HT-29 (cell line): ENCODE results near the gene ACE. TPM values are rescaled to one million over a fixed set of nuclear protein-coding genes. Genes with fewer than 3 reads are reported as not detected.

ENCODE experiments used
- DNase-seq: peaks from one replicate; pipeline ENCODE4 v3.0.0-alpha.2; 2015; ENCODE audit warnings: low spot score
- total RNA-seq: library from RNA; depleted of rRNA; stranded (reverse); fragments of >200 nt; shearing (Covaris generic); gene quantifications from 2 replicates; pipeline ENCODE4 v1.2.3, GENCODE V29; 2014; rRNA removed

Gene ACE
- total RNA-seq, 1 experiment from 2014 or later, result 3.1 TPM

DNA sequence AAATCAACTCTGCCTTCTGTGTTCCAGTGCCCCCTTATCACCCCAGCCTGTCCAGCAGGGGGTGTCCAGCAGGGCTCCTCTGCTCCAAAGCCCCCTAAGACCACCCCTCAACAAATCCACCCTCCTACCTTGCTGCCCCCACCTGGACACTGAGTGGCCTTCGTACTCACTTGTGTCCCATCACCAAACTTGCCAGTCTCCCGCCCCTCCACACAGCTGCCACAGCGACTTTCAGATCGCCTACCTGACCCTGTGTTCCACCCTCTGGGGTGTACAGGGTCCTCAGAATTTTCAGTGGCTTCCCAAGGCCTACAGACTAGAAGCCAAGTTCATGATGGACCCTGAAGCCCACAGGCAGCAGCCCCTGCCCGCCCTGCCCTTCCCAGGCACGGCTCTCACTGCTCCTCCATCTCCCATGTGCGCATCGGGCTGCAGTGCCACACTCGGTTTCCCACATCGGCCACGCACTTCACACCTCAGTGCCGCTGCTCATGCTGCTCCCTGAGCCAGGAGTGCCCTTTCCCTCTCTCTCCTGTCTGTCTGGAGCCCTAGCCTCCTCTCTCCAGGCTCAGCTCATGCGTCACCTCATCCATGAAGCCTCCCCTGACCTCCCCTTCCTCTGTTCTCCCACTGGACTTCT lies 58.1 kb downstream of the ACE start:
- no peak for DNase-seq

DNA sequence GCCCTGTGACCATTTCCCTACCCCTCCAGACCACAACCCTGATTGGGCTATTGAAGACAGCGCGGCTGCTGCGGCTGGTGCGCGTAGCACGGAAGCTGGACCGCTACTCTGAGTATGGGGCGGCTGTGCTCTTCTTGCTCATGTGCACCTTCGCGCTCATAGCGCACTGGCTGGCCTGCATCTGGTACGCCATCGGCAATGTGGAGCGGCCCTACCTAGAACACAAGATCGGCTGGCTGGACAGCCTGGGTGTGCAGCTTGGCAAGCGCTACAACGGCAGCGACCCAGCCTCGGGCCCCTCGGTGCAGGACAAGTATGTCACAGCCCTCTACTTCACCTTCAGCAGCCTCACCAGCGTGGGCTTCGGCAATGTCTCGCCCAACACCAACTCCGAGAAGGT lies 58.8 kb downstream of the ACE start:
- DNase-seq, result no peak

DNA sequence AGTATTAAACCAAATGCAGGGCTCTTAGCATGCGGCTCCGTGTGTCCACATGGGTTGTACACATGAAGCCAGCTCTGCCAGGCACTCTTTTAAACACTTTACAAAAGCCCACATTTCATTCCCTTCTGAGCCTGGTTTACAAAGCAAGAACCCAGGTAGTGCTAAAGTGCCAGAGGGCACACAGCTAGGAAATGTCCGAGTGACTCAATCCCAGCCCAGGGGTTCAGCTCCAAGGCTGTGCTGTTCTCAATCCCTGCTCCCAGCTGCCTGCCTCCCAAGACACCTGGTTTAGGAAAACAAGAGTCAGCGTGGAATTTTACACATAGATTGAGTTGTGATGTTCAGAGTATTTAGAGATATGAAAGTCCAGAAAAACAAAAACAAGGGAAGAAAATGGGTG lies 60.1 kb downstream of the ACE start:
- DNase-seq, result no peak

DNA sequence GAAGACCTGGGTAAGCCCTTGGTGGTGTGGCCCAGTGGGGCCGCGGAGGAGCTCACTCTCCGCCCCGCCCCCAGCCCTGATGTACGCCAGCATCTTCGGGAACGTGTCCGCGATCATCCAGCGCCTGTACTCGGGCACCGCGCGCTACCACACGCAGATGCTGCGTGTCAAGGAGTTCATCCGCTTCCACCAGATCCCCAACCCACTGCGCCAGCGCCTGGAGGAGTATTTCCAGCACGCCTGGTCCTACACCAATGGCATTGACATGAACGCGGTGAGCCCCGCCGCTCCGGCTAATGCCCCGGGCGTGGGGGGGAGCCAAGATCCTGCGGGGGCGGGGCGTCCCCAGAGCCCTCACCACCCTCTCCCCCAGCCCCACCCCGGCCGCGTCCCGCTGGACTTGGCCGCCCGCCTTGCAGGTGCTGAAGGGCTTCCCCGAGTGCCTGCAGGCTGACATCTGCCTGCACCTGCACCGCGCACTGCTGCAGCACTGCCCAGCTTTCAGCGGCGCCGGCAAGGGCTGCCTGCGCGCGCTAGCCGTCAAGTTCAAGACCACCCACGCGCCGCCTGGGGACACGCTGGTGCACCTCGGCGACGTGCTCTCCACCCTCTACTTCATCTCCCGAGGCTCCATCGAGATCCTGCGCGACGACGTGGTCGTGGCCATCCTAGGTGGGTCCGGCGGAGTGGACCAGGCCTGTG lies 61.3 kb downstream of the ACE start:
- DNase-seq, result no peak

DNA sequence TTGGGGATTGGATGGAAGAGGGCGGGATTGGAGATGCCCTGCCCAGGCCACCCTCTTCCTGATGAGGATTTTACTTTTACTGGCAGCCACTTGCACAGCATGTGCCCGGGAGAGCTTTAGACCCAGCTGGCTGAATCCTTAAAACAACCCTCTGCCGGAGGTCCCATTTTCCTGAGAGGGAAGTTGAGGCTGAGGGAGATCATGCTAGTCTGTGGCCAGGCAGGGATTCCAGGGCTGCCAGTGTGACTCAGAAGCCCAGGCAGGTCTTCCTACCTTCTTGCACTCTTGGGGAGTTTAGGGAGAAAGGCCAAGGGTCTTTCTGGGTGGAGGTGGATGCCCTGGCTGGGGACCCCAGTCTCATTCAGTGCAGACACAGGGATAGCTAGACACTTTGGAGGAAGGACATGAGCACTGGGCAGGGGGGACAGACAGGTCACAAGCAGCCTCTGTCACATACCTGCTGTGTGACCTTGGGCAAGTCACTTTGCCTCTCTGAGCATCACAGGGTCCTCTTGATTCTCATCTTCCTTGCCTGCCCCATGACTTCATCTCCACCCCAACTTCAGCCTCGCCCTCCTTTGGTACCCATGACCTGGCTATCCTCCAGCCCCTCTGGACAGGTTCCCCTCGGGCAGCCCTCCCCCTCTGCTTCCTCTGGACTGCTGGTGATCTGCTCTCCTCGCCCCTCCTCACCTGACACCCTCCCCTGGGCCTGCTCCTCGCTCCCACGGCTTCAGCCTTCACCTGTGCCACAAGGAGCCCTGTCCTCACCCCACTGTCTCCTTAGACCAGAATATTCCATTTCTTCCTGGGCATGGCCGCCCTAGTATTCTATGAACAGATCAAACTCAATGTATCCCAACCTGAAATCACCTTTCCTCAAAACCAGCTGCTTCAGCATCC lies 62.1 kb downstream of the ACE start:
- no peak for DNase-seq

DNA sequence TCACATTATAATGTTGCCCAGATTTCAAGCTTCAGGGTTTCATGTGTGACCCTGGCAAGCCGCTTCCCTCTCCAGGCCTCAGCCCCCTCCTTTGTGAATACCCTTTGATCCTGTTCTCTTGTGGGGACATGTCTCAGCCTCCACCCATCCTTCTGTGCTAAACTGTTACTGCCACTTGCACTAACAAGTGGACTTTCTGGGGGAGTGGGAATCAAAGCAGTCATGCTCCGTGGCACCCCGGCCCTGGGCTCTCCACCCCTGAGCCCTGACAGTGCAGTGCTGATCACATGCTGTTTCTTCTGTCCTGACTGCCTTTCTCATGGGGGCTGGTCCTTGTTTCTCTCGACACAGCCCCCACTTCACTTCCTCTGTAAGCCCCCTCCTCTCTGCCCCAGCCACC lies 63.7 kb downstream of the ACE start:
- DNase-seq, result no peak

DNA sequence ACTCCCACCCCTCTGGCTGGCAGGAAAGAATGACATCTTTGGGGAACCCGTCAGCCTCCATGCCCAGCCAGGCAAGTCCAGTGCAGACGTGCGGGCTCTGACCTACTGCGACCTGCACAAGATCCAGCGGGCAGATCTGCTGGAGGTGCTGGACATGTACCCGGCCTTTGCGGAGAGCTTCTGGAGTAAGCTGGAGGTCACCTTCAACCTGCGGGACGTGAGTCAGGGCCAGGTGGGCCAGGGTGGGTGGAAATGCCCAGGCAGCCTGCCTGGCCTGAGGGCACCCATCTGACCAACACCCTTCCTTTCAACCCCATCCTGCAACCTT lies 65.3 kb downstream of the ACE start:
- no peak for DNase-seq

DNA sequence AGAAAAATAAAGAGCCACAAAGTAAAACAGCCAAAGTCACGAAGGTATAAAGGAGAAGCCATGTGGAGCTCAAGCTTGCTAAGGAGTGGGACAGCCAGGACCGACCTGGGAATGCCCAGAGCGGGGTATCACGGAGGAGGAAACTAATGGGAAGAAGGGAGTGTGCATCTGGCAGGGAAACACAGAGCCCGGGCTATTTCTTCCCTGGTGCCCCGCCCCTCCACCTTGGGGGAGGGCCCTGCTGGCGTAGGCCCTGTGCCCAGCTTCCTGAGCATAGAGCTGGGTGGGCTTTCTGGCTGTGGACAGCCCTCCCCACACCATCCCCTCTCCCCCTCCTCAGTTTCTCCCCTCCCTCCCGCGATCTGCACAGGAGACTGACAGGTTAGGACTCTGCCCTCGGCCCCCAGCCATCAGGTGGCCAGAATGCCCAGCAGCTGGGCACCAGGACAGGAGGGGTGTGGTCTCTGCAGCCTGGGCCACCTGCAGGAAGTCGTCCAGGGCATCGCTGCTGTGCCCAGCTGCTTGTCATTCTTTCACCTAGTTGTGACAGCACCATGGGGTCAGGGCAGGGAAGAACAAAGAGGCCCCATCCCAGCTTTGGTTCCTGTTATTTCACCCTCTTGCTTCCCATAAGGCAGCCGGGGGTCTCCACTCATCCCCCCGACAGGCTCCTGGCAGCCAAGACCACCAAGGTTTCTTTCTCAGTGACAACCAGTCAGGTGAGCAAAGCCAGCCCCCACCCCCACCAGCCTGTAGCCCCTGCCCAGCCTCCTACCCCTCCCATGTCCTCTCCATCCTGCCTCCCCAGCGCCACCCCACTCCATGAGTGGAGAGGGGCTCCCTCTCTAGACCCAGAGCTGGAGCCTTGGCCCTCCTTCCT lies 66.3 kb downstream of the ACE start:
- peak; percentile 32 for DNase-seq

DNA sequence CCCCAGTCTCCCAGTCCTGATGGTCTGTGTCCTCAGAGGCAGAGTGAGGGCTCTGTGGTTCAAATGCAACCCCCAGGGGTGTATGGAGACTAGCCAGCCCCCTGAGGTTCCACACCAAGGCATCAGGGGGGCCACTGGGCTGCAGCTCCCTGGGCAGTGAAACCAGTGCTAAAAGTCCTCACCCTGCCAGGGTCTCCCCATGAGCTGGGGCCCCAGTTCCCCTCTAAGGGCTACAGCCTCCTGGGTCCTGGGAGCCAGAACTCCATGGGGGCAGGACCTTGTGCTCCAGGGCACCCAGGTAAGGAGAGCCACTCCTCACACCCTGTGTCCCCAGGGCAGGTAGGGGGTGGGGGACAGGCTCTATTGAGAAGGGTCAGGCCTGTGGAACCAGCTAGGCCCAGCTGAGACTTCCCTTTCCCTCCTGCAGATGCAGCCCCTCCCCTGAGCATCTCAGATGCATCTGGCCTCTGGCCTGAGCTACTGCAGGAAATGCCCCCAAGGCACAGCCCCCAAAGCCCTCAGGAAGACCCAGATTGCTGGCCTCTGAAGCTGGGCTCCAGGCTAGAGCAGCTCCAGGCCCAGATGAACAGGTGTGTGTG lies 67.1 kb downstream of the ACE start:
- DNase-seq, result no peak

DNA sequence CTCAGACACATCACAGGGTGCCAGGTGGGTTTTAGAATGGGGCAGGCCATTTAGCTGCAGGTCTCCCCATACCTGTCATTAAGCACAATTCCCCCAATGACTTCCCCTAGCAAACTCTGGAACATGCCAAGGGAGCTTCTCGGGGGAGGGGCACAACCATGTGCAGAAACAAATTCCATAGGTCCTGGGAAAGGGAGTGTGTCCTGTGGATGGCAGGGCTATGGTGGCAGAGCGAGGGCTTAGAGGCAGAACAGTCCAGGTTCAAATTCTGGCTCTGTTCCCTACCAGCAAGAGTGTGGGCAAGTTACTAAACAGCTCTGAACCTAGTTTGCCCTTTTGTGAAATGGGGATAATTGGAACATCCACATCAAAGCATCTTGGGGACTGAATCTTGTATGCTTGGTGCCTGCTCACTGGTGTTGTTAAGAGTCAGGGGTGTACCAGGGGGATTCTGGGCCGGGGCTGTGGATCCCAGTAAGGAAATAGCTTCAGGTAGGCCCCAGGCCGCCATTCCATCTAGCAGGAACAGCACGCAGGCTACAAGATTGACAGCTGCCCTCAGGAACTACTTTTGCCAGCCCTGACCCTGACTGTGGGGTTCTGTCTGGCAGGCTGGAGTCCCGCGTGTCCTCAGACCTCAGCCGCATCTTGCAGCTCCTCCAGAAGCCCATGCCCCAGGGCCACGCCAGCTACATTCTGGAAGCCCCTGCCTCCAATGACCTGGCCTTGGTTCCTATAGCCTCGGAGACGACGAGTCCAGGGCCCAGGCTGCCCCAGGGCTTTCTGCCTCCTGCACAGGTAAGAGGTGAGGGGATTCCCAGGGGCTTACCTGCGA lies 67.8 kb downstream of the ACE start:
- no peak for DNase-seq

DNA sequence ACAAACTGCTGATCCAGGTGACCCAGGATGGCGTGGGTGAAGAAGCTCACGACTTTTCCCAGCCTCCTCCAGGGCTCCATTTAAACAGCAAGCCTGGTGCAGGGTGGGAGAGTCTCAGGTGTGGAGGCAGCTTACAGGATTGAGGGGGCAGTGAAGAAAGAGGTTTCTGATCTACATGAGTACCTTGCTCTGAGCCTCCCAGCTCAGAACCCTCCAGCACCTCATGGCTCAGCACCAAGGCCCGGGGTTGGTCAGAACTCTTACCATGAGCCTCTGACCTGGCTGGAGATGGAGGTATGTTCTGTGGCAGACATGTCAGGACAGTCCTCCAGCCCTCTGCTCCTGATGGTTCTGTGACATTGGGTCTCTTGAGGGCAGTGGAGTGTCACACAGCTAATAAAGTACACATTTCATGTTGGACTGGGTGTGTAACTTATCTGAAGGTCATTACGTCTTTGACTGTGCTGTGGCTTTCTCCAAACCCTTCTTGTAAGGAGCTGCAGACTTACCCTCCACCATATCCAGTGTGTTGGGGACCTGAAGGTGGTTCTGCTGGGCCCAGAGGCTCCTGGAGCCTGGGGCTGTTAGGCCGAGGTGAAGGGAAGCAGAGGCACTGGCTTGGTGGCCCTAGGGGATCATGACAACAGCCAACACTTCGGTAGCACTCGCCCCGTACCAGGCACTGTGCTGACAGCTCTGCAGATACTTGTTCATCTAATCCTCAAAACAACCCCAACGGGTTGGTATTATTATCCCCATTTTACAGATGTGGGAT lies 69.6 kb downstream of the ACE start:
- DNase-seq, result no peak

DNA sequence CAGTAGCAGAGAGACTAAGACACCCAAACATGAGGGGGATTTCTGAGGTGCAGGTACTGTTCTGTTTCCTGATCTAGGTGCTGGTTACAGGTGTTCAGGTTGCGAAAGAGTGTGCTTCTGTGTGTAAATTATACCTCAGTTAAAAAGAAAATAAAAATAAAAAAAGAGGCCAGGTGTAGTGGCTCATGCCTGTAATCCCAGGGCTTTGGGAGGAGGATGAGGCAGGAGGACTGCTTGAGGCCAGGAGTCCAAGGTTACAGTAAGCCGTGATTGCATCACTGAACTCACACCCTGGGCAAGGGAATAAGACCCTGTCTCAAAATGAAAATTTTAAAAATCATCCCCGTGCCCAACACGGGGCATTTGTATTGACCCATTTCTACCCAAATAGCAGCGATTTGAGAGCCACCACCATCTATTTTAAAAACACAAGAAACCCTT lies 70.2 kb downstream of the ACE start:
- DNase-seq, result no peak

Other genes starting within 250 kb of the ACE start
- 104 and 105 TPM in 2 replicates for gene CYB561, start 30.8 kb upstream of the ACE start, total RNA-seq
- gene KCNH6, start 46.3 kb downstream of the ACE start, total RNA-seq, result 0.61 TPM in 1 of 2 replicates, not detected in the other
- 35.7 and 39.6 TPM in 2 replicates for gene DCAF7, start 73.4 kb downstream of the ACE start, total RNA-seq
- gene TACO1, start 123.8 kb downstream of the ACE start, total RNA-seq, result 27.0 and 28.3 TPM in 2 replicates
- gene MAP3K3, start 145.4 kb downstream of the ACE start, total RNA-seq, result 19.4 and 20.1 TPM in 2 replicates
- 2.2 and 2.8 TPM in 2 replicates for gene LIMD2, start 223.1 kb downstream of the ACE start, total RNA-seq